ENCODE results near the gene DMXL2.

Gene DMXL2

DNA sequence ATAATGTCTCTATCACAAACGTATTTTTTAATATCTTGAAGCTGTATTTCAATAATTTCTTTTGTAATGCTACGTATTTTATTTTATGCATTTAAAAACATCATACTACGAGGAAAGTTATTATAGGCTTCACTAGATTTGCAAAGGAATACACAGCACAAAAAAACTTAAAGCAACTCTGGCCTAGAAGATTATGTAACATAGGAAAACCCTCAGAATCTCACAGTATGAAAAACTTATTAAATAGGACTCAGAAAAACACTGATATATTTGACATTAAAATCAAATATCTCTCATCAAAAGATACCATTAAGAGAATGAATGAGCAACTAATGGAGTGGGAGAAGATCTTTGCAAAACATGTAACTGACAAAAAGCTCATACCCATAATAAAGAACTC lies 63.7 kb downstream of the DMXL2 start:
- no peak for DNase-seq (ENCODE audit: extremely low spot score)
- ChIA-PET CTCF (interaction anchor here (0.9 to 1.7 kb wide), 2 partner anchors 9 to 12 kb away, joined by 3 to 4 read pairs; no protein-coding TSS in a partner anchor), POLR2A (no interaction called here)
- TF ChIP-seq, protein P1, sequence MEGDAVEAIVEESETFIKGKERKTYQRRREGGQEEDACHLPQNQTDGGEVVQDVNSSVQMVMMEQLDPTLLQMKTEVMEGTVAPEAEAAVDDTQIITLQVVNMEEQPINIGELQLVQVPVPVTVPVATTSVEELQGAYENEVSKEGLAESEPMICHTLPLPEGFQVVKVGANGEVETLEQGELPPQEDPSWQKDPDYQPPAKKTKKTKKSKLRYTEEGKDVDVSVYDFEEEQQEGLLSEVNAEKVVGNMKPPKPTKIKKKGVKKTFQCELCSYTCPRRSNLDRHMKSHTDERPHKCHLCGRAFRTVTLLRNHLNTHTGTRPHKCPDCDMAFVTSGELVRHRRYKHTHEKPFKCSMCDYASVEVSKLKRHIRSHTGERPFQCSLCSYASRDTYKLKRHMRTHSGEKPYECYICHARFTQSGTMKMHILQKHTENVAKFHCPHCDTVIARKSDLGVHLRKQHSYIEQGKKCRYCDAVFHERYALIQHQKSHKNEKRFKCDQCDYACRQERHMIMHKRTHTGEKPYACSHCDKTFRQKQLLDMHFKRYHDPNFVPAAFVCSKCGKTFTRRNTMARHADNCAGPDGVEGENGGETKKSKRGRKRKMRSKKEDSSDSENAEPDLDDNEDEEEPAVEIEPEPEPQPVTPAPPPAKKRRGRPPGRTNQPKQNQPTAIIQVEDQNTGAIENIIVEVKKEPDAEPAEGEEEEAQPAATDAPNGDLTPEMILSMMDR (IDR thresholded peaks at IDR 0.05; ENCODE audit: control extremely low read depth, extremely low read depth, low read depth, missing control alignments): no peak

DNA sequence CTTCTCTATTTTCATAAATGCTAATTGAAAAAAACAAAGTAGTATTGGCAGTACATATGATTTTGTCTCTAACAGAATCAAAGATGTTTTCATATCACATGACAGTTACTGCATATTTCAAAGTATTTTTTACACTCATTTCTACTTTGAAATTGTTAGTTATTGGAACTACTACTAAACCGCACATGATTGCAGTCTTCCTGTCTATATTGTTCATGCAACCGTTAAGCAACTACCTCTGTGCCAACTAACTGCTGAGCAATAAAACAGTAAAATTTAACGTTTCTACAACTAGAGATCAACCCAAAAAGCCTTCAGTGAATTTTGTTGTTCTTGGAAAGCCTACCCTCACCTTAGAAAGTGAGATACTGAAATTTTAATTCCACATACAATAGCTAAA lies 64.2 kb downstream of the DMXL2 start:
- no peak for DNase-seq (ENCODE audit: extremely low spot score)
- POLR2A ChIA-PET: no interaction called here
- CTCF ChIA-PET: interaction anchor here (0.9 to 1.7 kb wide), 2 partner anchors 9 to 11 kb away, joined by 3 to 4 read pairs; no protein-coding TSS in a partner anchor
- TF ChIP-seq, protein P1 (IDR thresholded peaks at IDR 0.05; ENCODE audit: control extremely low read depth, extremely low read depth, low read depth, missing control alignments): no peak

DNA sequence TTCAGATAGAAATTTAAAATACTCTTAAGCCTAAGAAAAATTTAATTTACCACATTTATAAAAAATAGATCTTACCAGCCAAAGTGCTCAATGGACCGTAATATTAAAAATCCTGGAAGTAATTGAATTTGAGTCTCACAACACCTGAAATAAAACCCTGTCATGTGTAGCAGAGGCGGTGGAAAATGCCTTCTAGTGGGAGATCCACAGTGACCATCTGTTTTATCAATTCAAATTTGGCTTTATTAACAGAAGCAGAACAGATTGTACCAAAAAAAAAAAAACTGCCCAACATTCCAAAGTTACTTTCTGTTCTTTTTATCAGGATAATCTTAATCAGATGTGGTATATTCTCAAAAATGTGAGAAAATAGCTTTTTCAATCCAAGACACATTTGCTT lies 71.7 kb downstream of the DMXL2 start:
- POLR2A ChIA-PET: no interaction called here
- no peak for DNase-seq (ENCODE audit: extremely low spot score)
- CTCF ChIA-PET: no interaction called here
- TF ChIP-seq, protein P1 (IDR thresholded peaks at IDR 0.05; ENCODE audit: control extremely low read depth, extremely low read depth, low read depth, missing control alignments): no peak

DNA sequence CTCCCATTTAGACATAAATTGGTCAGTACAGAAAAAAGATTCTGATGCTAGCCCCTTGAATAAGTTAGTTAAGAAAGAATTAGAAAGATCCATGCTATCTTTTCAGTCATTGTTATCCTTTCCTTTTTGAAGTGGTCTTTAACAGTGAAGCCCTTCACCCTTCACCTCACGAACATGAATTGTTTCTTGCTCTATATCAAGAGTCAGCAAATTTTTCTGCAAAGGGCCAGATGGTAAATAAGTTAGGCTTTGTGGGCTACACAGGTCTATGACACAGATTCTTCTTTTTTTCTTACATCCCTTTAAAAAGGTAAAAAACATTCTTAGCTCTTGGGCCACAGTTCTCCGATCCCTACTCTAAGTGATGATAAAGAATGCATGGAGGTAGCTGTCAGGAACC lies 74.9 kb downstream of the DMXL2 start:
- CTCF ChIA-PET: interaction anchor here (0.7 to 1.6 kb wide), 4 partner anchors 10 to 680 kb away, joined by 3 to 4 read pairs (median 4); no protein-coding TSS in a partner anchor
- TF ChIP-seq, protein P1 (IDR thresholded peaks at IDR 0.05; ENCODE audit: control extremely low read depth, extremely low read depth, low read depth, missing control alignments): no peak
- no peak for DNase-seq (ENCODE audit: extremely low spot score)
- POLR2A ChIA-PET: no interaction called here

DNA sequence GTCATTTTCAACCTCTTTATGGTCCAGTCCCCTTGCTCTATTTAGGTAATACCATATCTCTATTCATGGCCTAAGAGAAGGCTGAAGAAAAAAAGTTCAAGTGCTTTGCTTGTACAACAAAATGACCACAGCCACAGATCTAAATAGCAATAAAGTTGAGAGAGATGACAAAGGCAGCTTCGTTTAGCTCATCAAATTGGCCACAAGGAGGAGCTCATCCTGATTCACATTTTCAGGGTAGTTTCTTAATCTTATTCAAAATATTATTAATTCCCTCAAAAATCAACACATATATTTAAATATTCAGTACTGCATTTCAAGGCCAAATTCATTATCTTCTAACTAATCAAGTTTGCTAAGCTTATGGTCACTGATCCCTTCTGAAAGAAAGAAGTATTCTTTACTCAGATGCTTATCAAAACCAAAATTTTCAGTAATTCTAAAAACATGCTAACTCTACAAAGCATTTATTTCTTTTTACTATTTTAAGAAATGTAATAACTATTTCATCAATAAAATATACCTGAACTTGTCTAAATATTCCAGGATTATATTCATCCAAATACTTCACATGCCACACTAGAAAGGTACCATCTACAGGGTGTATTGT lies 85.5 kb downstream of the DMXL2 start:
- CTCF ChIA-PET: interaction anchor here (0.6 to 1.7 kb wide), 25 partner anchors 9 to 240 kb away, joined by 3 to 13 read pairs (median 4); partner anchors contain the start of gene DMXL2
- POLR2A ChIA-PET: no interaction called here
- TF ChIP-seq, protein P1 (IDR thresholded peaks at IDR 0.05; ENCODE audit: control extremely low read depth, extremely low read depth, low read depth, missing control alignments): peak; percentile 55
- DNase-seq (ENCODE audit: extremely low spot score): peak; percentile 10

DNA sequence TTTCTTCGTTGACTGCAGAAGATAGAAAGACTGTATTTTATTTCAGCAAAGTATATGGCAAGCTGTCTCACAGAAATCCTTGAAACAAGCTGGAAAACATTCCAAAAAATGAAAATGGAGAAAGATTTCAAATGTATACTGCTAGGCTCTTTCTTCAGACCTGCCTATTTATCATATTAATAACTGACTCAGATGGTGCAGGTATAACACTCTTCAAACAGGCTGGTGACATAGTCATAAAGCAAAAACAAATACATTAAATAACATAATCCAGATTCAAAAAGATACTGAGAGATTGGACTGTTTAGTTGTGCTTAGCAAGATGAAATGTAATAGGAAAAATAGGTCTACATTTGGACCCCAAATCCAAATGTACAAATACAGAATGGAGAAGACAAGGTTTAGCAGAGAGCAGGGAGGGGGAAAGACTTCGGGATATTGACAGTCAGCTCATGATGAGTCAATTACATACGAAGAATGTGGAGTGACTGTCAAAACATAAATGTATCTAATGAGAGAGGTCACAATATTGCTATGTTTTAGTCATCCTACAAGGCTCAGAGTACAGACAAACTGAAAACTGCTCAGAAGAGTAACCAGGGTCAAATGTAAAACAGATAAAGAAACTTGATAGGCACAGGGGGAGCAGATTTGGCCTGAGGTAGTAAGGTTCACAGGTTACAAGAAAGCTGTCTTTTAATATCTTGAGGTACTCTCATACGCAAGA lies 88.7 kb downstream of the DMXL2 start:
- no peak for DNase-seq (ENCODE audit: extremely low spot score)
- ChIA-PET CTCF (interaction anchor here (1.2 to 2.3 kb wide), 6 partner anchors 8 to 372 kb away, joined by 3 to 6 read pairs (median 4); no protein-coding TSS in a partner anchor), POLR2A (no interaction called here)
- TF ChIP-seq, protein P1 (IDR thresholded peaks at IDR 0.05; ENCODE audit: control extremely low read depth, extremely low read depth, low read depth, missing control alignments): no peak
